ENCODE data around the gene EIF3L.

Gene EIF3L

GRCh38 chr22:37916311-37916710 is 67.1 kb downstream of the EIF3L start:
- no peak overlapping the region for H3K4me3 ChIP-seq (ENCODE audit: low read depth, low read length)
- no peak for DNase-seq (ENCODE audit: low read depth)
- no peak for TF ChIP-seq CTCF (IDR thresholded peaks at IDR 0.05; ENCODE audit: low read depth, low read length, missing control alignments)

GRCh38 chr22:37917874-37918548 is 68.8 kb downstream of the EIF3L start:
- H3K4me3 ChIP-seq (ENCODE audit: low read depth, low read length): no peak overlapping the region
- no peak for DNase-seq (ENCODE audit: low read depth)
- no peak for TF ChIP-seq CTCF (IDR thresholded peaks at IDR 0.05; ENCODE audit: low read depth, low read length, missing control alignments)

- DNase-seq (ENCODE audit: low read depth): no peak
- TF ChIP-seq CTCF (IDR thresholded peaks at IDR 0.05; ENCODE audit: low read depth, low read length, missing control alignments): no peak
- H3K4me3 ChIP-seq (ENCODE audit: low read depth, low read length): no peak overlapping the region
Observed at GRCh38 chr22:37918580-37919270, 69.5 kb downstream of the EIF3L start.

- no peak for TF ChIP-seq CTCF (IDR thresholded peaks at IDR 0.05; ENCODE audit: low read depth, low read length, missing control alignments)
- H3K4me3 ChIP-seq (ENCODE audit: low read depth, low read length): no peak overlapping the region
- DNase-seq (ENCODE audit: low read depth): no peak
Observed at GRCh38 chr22:37920126-37920525, 70.9 kb downstream of the EIF3L start.

- no peak for TF ChIP-seq CTCF (IDR thresholded peaks at IDR 0.05; ENCODE audit: low read depth, low read length, missing control alignments)
- DNase-seq (ENCODE audit: low read depth): no peak
- H3K4me3 ChIP-seq (ENCODE audit: low read depth, low read length): no peak overlapping the region
Observed at GRCh38 chr22:37922191-37922590, 73.0 kb downstream of the EIF3L start.

GRCh38 chr22:37923927-37924326 is 74.7 kb downstream of the EIF3L start:
- DNase-seq (ENCODE audit: low read depth): no peak
- no peak overlapping the region for H3K4me3 ChIP-seq (ENCODE audit: low read depth, low read length)
- TF ChIP-seq CTCF (IDR thresholded peaks at IDR 0.05; ENCODE audit: low read depth, low read length, missing control alignments): no peak
